Neural cell (in vitro differentiated cells): ENCODE results near the gene CFAP20DC. TPM values are rescaled to one million over a fixed set of nuclear protein-coding genes. Genes with fewer than 3 reads are reported as not detected.

Experiments
- H2AFZ ChIP-seq: fragments of 200-600, 300-800 bp; sonication (generic), shearing (Covaris generic); 2 replicates; pipeline ENCODE4 v1.6.0; 2014; ENCODE audit warnings: low read depth, mild to moderate bottlenecking, antibody characterized with exemption, low read length, moderate library complexity
- H3F3A ChIP-seq: fragments of 200-600 bp; shearing (Covaris generic); 2 replicates; pipeline ENCODE4 v1.6.1; 2016; ENCODE audit warnings: mild to moderate bottlenecking, moderate library complexity, mixed read lengths, antibody characterized with exemption, low read length; ENCODE audit not compliant: insufficient read depth, poor library complexity, severe bottlenecking
- H3K27ac ChIP-seq: fragments of 200-600, 300-800 bp; sonication (generic), shearing (Covaris generic); 2 replicates; pipeline ENCODE4 v1.5.1; 2014; ENCODE audit warnings: mild to moderate bottlenecking, low read length, moderate library complexity
- H3K27me3 ChIP-seq: fragments of 300-800, 200-600 bp; sonication (generic), shearing (Covaris generic); 2 replicates; pipeline ENCODE4 v1.6.0; 2014; ENCODE audit warnings: mild to moderate bottlenecking, low read depth, low read length, moderate library complexity; ENCODE audit not compliant: insufficient read depth
- H3K36me3 ChIP-seq: fragments of 300-800, 200-600 bp; sonication (generic), shearing (Covaris generic); 2 replicates; pipeline ENCODE4 v1.5.1; 2014; ENCODE audit warnings: mild to moderate bottlenecking, antibody characterized with exemption, low read length, moderate library complexity; ENCODE audit not compliant: insufficient read depth
- H3K4me2 ChIP-seq: fragments of 300-800, 200-600 bp; sonication (generic), shearing (Covaris generic); 2 replicates; pipeline ENCODE4 v1.6.0; 2014; ENCODE audit warnings: mild to moderate bottlenecking, low read length
- H3K4me3 ChIP-seq: fragments of 300-800, 200-600 bp; sonication (generic), shearing (Covaris generic); 2 replicates; pipeline ENCODE4 v1.5.1; 2014; ENCODE audit warnings: mild to moderate bottlenecking, low read length, moderate library complexity
- H3K79me2 ChIP-seq: fragments of 200-600 bp; shearing (Covaris generic); replicated peaks from 2 replicates; pipeline ENCODE4 v1.6.0; 2014; ENCODE audit warnings: mild to moderate bottlenecking, low read length, moderate library complexity; ENCODE audit not compliant: insufficient read depth
- H3K9ac ChIP-seq: fragments of 300-800, 200-600 bp; sonication (generic), shearing (Covaris generic); 2 replicates; pipeline ENCODE4 v1.6.1; 2016; ENCODE audit warnings: mild to moderate bottlenecking, low read length, mixed read lengths
- H3K9me2 ChIP-seq: fragments of 200-600 bp; shearing (Covaris generic); 2 replicates; pipeline ENCODE4 v1.6.1; 2016; ENCODE audit warnings: mild to moderate bottlenecking, low read length, mixed read lengths; ENCODE audit not compliant: insufficient read depth
- H3K9me3 ChIP-seq: fragments of 200-600, 300-800 bp; sonication (generic), shearing (Covaris generic); 2 replicates; pipeline ENCODE4 v1.6.1; 2016; ENCODE audit warnings: mild to moderate bottlenecking, mixed run types, low read length, moderate library complexity, mixed read lengths
- H4K20me1 ChIP-seq: fragments of 200-600 bp; shearing (Covaris generic); 2 replicates; pipeline ENCODE4 v1.6.1; 2016; ENCODE audit warnings: mild to moderate bottlenecking, mixed run types; ENCODE audit not compliant: insufficient read depth
- EP300 ChIP-seq: fragments of 450-650 bp; conservative IDR thresholded peaks from 2 replicates; pipeline ENCODE4 v1.6.1; 2014; ENCODE audit warnings: antibody characterized with exemption, mild to moderate bottlenecking, moderate library complexity; ENCODE audit not compliant: poor library complexity, severe bottlenecking
- EZH2 ChIP-seq: fragments of 200-600, 300-800 bp; shearing (Covaris generic), sonication (generic); IDR thresholded peaks from 2 replicates; pipeline ENCODE4 v1.6.1; 2014; ENCODE audit warnings: antibody characterized with exemption, low read length, borderline replicate concordance, mild to moderate bottlenecking; ENCODE audit not compliant: insufficient read depth, poor library complexity, severe bottlenecking
- MXI1 ChIP-seq: fragments of 450-650 bp; conservative IDR thresholded peaks from 2 replicates; pipeline ENCODE4 v1.6.1; 2014; ENCODE audit warnings: antibody characterized with exemption, mild to moderate bottlenecking; ENCODE audit not compliant: poor library complexity, severe bottlenecking
- POLR2AphosphoS5 ChIP-seq: IDR thresholded peaks from 2 replicates; pipeline ENCODE4 v1.6.1; 2012
- RAD21 ChIP-seq: fragments of 450-650 bp; conservative IDR thresholded peaks from 2 replicates; pipeline ENCODE4 v1.6.1; 2014; ENCODE audit warnings: antibody characterized with exemption, mild to moderate bottlenecking, moderate library complexity
- SMC3 ChIP-seq: fragments of 450-650 bp; conservative IDR thresholded peaks from 2 replicates; pipeline ENCODE4 v1.6.1; 2014; ENCODE audit warnings: antibody characterized with exemption, mild to moderate bottlenecking, moderate library complexity; ENCODE audit not compliant: poor library complexity
- TAF1 ChIP-seq: IDR thresholded peaks from 2 replicates; pipeline ENCODE4 v1.6.1; 2012; ENCODE audit warnings: low read depth
- polyA plus RNA-seq: library from polyadenylated mRNA; depleted of rRNA; stranded (reverse); fragments of >200 nt; gene quantifications from 2 replicates; pipeline ENCODE4 v1.2.3, GENCODE V29; 2014
- TF ChIP-seq, protein P1 (sequence below): IDR thresholded peaks from 2 replicates; pipeline ENCODE4 v1.6.1; 2012; ENCODE audit warnings: borderline replicate concordance
- TF ChIP-seq, protein P2 (sequence below): fragments of 450-650 bp; IDR thresholded peaks from 2 replicates; pipeline ENCODE4 v1.5.1; 2014; ENCODE audit warnings: antibody characterized with exemption, mild to moderate bottlenecking, moderate library complexity; ENCODE audit not compliant: poor library complexity, severe bottlenecking

CFAP20DC gene
- polyA plus RNA-seq, 1 donor from 2014 or later: not detected

DNA sequence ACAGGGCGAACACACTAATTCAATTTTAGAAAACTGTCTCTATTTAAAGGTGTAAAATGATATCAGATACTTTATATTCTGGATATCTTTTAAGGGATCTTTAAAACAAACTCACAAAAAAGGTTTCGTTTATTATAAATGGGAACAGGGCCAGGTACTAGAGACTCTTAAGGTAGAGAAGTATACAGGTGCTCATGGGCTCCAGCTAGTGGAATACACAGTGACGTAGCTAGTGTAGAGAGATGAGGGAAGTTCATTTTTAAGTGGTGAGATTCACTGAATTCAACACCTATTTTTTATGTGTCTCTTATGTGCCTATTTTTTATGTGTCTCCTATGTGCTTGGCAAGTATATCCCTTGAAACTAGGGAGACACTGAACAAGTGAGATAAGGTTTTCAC lies 250.6 kb downstream of the CFAP20DC start:
- Histone ChIP-seq H3K36me3 (no peaks in the 10 kb centered on the region), H3K79me2 (no peaks in the 10 kb centered on the region), H2AFZ (no peak overlapping the region), H3F3A (no peaks in the 10 kb centered on the region), H4K20me1 (no peaks in the 10 kb centered on the region), H3K4me2 (no peak overlapping the region), H3K4me3 (no peak overlapping the region), H3K9me3 (no peaks in the 10 kb centered on the region), H3K27ac (no peak overlapping the region), H3K9ac (no peak overlapping the region), H3K27me3 (no peaks in the 10 kb centered on the region), H3K9me2 (no peaks in the 10 kb centered on the region)
- TF ChIP-seq MXI1: no peak

DNA sequence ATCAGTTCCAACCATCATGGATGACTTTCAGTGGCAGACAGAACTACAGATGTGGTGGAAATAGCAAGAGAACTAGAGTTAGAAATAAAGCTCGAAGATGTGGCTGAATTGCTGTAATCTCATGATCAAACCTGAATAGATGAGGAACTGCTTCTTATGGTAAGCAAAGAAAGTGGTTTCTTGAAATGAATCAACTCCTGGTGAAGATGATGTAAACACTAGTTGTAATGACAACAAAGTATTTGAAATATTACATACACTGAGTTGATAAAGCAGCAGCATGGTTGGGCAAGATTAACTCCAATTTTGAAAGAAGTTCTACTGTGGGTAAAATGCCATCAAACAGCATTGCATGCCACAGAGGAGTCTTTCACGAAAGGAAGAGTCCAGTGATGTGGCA lies 251.5 kb downstream of the CFAP20DC start:
- no peaks in the 10 kb centered on the region for H3K9me3 ChIP-seq
- H3K79me2 ChIP-seq: no peaks in the 10 kb centered on the region
- H4K20me1 ChIP-seq: no peaks in the 10 kb centered on the region
- H3K27me3 ChIP-seq: no peaks in the 10 kb centered on the region
- TF ChIP-seq SMC3: no peak
- TF ChIP-seq EZH2: no peak
- TF ChIP-seq, protein P1, sequence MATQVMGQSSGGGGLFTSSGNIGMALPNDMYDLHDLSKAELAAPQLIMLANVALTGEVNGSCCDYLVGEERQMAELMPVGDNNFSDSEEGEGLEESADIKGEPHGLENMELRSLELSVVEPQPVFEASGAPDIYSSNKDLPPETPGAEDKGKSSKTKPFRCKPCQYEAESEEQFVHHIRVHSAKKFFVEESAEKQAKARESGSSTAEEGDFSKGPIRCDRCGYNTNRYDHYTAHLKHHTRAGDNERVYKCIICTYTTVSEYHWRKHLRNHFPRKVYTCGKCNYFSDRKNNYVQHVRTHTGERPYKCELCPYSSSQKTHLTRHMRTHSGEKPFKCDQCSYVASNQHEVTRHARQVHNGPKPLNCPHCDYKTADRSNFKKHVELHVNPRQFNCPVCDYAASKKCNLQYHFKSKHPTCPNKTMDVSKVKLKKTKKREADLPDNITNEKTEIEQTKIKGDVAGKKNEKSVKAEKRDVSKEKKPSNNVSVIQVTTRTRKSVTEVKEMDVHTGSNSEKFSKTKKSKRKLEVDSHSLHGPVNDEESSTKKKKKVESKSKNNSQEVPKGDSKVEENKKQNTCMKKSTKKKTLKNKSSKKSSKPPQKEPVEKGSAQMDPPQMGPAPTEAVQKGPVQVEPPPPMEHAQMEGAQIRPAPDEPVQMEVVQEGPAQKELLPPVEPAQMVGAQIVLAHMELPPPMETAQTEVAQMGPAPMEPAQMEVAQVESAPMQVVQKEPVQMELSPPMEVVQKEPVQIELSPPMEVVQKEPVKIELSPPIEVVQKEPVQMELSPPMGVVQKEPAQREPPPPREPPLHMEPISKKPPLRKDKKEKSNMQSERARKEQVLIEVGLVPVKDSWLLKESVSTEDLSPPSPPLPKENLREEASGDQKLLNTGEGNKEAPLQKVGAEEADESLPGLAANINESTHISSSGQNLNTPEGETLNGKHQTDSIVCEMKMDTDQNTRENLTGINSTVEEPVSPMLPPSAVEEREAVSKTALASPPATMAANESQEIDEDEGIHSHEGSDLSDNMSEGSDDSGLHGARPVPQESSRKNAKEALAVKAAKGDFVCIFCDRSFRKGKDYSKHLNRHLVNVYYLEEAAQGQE: no peak
- TF ChIP-seq EP300: no peak
- TF ChIP-seq RAD21: no peak
- no peak for TF ChIP-seq MXI1
- TF ChIP-seq, protein P2, sequence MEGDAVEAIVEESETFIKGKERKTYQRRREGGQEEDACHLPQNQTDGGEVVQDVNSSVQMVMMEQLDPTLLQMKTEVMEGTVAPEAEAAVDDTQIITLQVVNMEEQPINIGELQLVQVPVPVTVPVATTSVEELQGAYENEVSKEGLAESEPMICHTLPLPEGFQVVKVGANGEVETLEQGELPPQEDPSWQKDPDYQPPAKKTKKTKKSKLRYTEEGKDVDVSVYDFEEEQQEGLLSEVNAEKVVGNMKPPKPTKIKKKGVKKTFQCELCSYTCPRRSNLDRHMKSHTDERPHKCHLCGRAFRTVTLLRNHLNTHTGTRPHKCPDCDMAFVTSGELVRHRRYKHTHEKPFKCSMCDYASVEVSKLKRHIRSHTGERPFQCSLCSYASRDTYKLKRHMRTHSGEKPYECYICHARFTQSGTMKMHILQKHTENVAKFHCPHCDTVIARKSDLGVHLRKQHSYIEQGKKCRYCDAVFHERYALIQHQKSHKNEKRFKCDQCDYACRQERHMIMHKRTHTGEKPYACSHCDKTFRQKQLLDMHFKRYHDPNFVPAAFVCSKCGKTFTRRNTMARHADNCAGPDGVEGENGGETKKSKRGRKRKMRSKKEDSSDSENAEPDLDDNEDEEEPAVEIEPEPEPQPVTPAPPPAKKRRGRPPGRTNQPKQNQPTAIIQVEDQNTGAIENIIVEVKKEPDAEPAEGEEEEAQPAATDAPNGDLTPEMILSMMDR: no peak
- no peak for TF ChIP-seq TAF1
- TF ChIP-seq POLR2AphosphoS5: no peak
- no peak overlapping the region for H3K9ac ChIP-seq
- H3K4me3 ChIP-seq: no peak overlapping the region
- H3K9me2 ChIP-seq: no peaks in the 10 kb centered on the region
- H2AFZ ChIP-seq: no peak overlapping the region
- H3F3A ChIP-seq: no peaks in the 10 kb centered on the region
- H3K36me3 ChIP-seq: no peaks in the 10 kb centered on the region
- H3K27ac ChIP-seq: no peak overlapping the region
- H3K4me2 ChIP-seq: no peak overlapping the region

DNA sequence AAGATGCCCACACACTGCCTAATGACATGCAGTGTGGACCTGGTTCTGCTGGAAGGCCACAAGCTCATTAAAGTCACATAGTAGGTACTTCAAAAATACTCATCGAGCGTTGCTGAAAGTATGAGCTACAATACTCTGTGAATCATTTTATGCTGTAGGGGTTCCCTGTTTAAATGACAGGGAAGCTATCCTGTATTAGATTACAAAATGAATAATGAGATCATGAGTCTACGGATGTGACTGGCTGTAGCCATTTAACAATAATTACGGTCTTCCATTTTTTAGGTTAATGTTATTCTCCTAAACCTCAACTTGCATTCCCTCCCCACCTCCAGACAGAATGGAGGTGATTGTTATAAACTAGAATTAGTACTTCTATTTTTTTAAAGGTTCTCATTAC lies 255.1 kb downstream of the CFAP20DC start:
- H3K36me3 ChIP-seq: no peaks in the 10 kb centered on the region
- H3K79me2 ChIP-seq: no peaks in the 10 kb centered on the region
- H3K27ac ChIP-seq: no peak overlapping the region
- no peak overlapping the region for H3K4me2 ChIP-seq
- H2AFZ ChIP-seq: no peak overlapping the region
- H3K9me2 ChIP-seq: no peaks in the 10 kb centered on the region
- no peaks in the 10 kb centered on the region for H3K27me3 ChIP-seq
- no peaks in the 10 kb centered on the region for H3F3A ChIP-seq
- H3K9me3 ChIP-seq: no peaks in the 10 kb centered on the region
- no peak overlapping the region for H3K9ac ChIP-seq
- no peak overlapping the region for H3K4me3 ChIP-seq
- TF ChIP-seq TAF1: no peak
- TF ChIP-seq, protein P2: no peak
- TF ChIP-seq, protein P1: no peak
- no peak for TF ChIP-seq EZH2
- no peak for TF ChIP-seq POLR2AphosphoS5
- no peaks in the 10 kb centered on the region for H4K20me1 ChIP-seq
